Adrenal gland (tissue), 5 donors: Measurements from ENCODE around the gene LEMD1.

ENCODE experiments used
- POLR2A ChIP-seq, 2 donors: fragments of 450-650 bp; IDR thresholded peaks; one replicate each; pipeline ENCODE4 v1.6.1; 2017; ENCODE audit warnings: antibody characterized with exemption in 2 of 2, mild to moderate bottlenecking in 2 of 2, moderate library complexity in 1 of 2
- TF ChIP-seq, protein P1 (sequence below), 6 experiments: fragments of 450-650 bp in 4 of 6; fragments of 200-600 bp in 2 of 6; sonication (generic) in 1 of 6; IDR thresholded peaks; 1 replicate in 5 of 6; 2 replicates in 1 of 6; pipeline versions ENCODE4 v1.5.1 to v1.8.0; 2016 to 2021; ENCODE audit warnings: antibody characterized with exemption in 6 of 6, mild to moderate bottlenecking in 2 of 6, moderate library complexity in 1 of 6
- donor health status: DM: no; HTN: no; CAD: no.

DNA sequence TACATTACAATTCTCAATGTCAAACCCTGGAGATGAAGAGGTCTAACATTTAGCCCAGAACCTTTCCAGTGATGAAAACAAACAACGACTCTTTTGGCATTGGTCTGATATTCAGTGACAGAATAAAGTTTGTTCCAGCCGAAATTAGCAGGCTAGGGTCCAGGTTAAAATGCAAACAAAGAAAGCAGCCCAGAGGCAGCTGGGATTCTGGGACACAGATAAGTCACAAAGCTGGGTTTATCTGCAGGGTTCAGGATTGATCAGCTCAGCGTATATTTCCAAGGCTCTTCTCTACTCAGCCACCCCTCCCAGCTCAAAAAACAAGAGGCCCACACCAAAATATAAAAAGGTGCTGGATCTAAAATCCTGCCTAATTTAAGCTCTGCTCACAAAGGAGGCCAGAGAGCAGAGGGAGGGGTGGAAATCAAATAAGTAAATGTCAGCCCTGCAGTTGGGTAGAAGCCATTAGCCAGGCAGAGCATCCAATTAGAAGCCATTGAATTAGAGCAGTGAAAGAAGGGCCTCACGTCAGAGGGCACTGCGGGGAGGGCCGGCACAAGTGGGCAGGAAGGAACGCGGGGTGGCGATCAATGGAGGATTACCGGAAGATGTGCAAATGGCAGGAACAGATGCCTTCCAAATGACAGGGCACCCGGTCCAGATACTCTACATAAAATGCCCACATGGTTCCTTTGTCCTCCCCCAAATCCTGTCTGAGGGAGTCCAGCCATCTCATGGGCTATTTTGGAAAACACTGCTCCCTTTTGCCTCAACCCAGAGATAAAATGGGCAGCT lies 61.9 kb downstream of the LEMD1 start:
- TF ChIP-seq, protein P1, sequence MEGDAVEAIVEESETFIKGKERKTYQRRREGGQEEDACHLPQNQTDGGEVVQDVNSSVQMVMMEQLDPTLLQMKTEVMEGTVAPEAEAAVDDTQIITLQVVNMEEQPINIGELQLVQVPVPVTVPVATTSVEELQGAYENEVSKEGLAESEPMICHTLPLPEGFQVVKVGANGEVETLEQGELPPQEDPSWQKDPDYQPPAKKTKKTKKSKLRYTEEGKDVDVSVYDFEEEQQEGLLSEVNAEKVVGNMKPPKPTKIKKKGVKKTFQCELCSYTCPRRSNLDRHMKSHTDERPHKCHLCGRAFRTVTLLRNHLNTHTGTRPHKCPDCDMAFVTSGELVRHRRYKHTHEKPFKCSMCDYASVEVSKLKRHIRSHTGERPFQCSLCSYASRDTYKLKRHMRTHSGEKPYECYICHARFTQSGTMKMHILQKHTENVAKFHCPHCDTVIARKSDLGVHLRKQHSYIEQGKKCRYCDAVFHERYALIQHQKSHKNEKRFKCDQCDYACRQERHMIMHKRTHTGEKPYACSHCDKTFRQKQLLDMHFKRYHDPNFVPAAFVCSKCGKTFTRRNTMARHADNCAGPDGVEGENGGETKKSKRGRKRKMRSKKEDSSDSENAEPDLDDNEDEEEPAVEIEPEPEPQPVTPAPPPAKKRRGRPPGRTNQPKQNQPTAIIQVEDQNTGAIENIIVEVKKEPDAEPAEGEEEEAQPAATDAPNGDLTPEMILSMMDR (IDR thresholded peaks at IDR 0.05) = no peak
- no peak for TF ChIP-seq POLR2A (IDR thresholded peaks at IDR 0.05)
